Neutrophil (primary cell): ENCODE results near the gene CFAP77.

Source experiments
- H3K27ac ChIP-seq: fragments of 200-600 bp; sonication (generic); 2 replicates; pipeline ENCODE4 v1.5.1; 2016; ENCODE audit warnings: mild to moderate bottlenecking, moderate library complexity
- H3K27me3 ChIP-seq: fragments of 200-600 bp; sonication (generic); 2 replicates; pipeline ENCODE4 v1.6.0; 2016; ENCODE audit warnings: mild to moderate bottlenecking
- H3K36me3 ChIP-seq: fragments of 200-600 bp; sonication (generic); 2 replicates; pipeline ENCODE4 v1.5.1; 2017
- H3K4me1 ChIP-seq, 2 experiments: fragments of 200-600 bp in 1 of 2; sonication (generic) in 1 of 2; 1 replicate in 1 of 2; 2 replicates in 1 of 2; pipeline versions ENCODE4 v1.5.1 to v1.6.1; 2013 to 2016; ENCODE audit warnings: low read depth in 1 of 2, low read length in 1 of 2, mild to moderate bottlenecking in 1 of 2, moderate library complexity in 1 of 2; ENCODE audit not compliant: control insufficient read depth in 1 of 2, insufficient read depth in 1 of 2
- H3K4me3 ChIP-seq, 2 experiments: fragments of 200-600 bp in 1 of 2; sonication (generic) in 1 of 2; 1 replicate in 1 of 2; 2 replicates in 1 of 2; pipeline ENCODE4 v1.5.1; 2013 to 2016; ENCODE audit warnings: low read depth in 1 of 2, low read length in 1 of 2, mild to moderate bottlenecking in 1 of 2, moderate library complexity in 1 of 2
- H3K9me3 ChIP-seq: fragments of 200-600 bp; sonication (generic); 2 replicates; pipeline ENCODE4 v1.5.1; 2016
- CTCF ChIP-seq: fragments of 200-600 bp; sonication (generic); IDR thresholded peaks from 2 replicates; pipeline ENCODE4 v1.5.1; 2016; ENCODE audit warnings: antibody characterized with exemption

CFAP77 gene

GRCh38 chr9:132537352-132537751, 127.3 kb downstream of the CFAP77 start:
- H3K27me3 ChIP-seq = peaks cover 3% of the 10 kb centered on the region

GRCh38 chr9:132538071-132538470, 128.1 kb downstream of the CFAP77 start:
- Histone ChIP-seq H3K4me1 (no peaks in the 10 kb centered on the region), H3K36me3 (no peaks in the 10 kb centered on the region), H3K4me3 (no peak overlapping the region), H3K27me3 (no peaks in the 10 kb centered on the region), H3K27ac (no peak overlapping the region), H3K9me3 (no peaks in the 10 kb centered on the region)
- no peak for TF ChIP-seq CTCF

More at GRCh38 chr9:132537352-132537751, 127.3 kb downstream of the CFAP77 start:
- H3K9me3 ChIP-seq = no peaks in the 10 kb centered on the region
- H3K27ac ChIP-seq = no peak overlapping the region
- no peak overlapping the region for H3K4me3 ChIP-seq
- no peaks in the 10 kb centered on the region for H3K36me3 ChIP-seq
- TF ChIP-seq CTCF = no peak
- no peaks in the 10 kb centered on the region for H3K4me1 ChIP-seq

GRCh38 chr9:132539096-132539495, 129.1 kb downstream of the CFAP77 start:
- Histone ChIP-seq H3K27me3 (peaks cover 4% of the 10 kb centered on the region), H3K27ac (no peak overlapping the region), H3K4me3 (no peak overlapping the region), H3K9me3 (no peaks in the 10 kb centered on the region), H3K4me1 (no peaks in the 10 kb centered on the region), H3K36me3 (no peaks in the 10 kb centered on the region)
- no peak for TF ChIP-seq CTCF

GRCh38 chr9:132541051-132541450, 131.0 kb downstream of the CFAP77 start:
- Histone ChIP-seq H3K36me3 (no peaks in the 10 kb centered on the region), H3K27me3 (peaks cover 22% of the 10 kb centered on the region), H3K4me1 (no peaks in the 10 kb centered on the region), H3K4me3 (no peak overlapping the region), H3K9me3 (no peaks in the 10 kb centered on the region), H3K27ac (no peak overlapping the region)
- TF ChIP-seq CTCF = no peak

- Histone ChIP-seq H3K4me3 (no peak overlapping the region), H3K27ac (no peak overlapping the region), H3K27me3 (peaks cover 33% of the 10 kb centered on the region), H3K36me3 (no peaks in the 10 kb centered on the region), H3K9me3 (no peaks in the 10 kb centered on the region), H3K4me1 (no peaks in the 10 kb centered on the region)
- TF ChIP-seq CTCF = no peak
Observed at GRCh38 chr9:132541870-132542830, 132.1 kb downstream of the CFAP77 start.
